ENCODE measurements around the gene SNX18. TPM values are rescaled to one million over a fixed set of nuclear protein-coding genes. Genes with fewer than 3 reads are reported as not detected.
A peak's percentile ranks its signal among the peaks of the same experiment; 100 is the strongest.

Gene SNX18
- total and polyA plus RNA-seq, 2 of the 4 experiments (the other 2 are of a cell fraction): 31.2 to 50.0 TPM

- no peak overlapping the region for H2BK20ac ChIP-seq (ENCODE audit: low read depth, low read length)
- no peak overlapping the region for H4K5ac ChIP-seq (ENCODE audit: low read depth, low read length)
- BruUV-seq (replicated peaks): no TSS peak
- no peak overlapping the region for H3K9ac ChIP-seq (ENCODE audit: low read depth, low read length)
- no peak overlapping the region for H2AK9ac ChIP-seq (replicated peaks; ENCODE audit: low read depth, low read length, poor library complexity)
- intact Hi-C loops (cut with micrococcal nuclease): no loop called here
- H2BK5ac ChIP-seq (ENCODE audit: low read depth, low read length, poor library complexity, severe bottlenecking): no peak overlapping the region
- H3K27ac ChIP-seq (ENCODE audit: insufficient read depth, low read length): no peak overlapping the region
- WGBS, 2 experiments (ENCODE audit: extremely low coverage in 2 of 2, insufficient read length in 1 of 2): no CpG with 5 or more reads among the region's 3 CpGs
- H3K79me1 ChIP-seq (ENCODE audit: low read depth in 1 of 2, low read length in 2 of 2): no peaks in the 10 kb centered on the region
- H3K4me1 ChIP-seq (ENCODE audit: control insufficient read depth, insufficient read depth, low read length): peaks cover under 1% of the 10 kb centered on the region
- no peaks in the 10 kb centered on the region; the same call in 1 of the 2 replicates for H3K9me1 ChIP-seq (ENCODE audit: insufficient read depth, low read length)
- no peak overlapping the region for H2BK120ac ChIP-seq (ENCODE audit: low read depth, low read length)
- no peak for ATAC-seq (ENCODE audit: low read depth)
- no peak overlapping the region for H4K8ac ChIP-seq (ENCODE audit: low read depth in 2 of 2, low read length in 2 of 2)
- no peaks in the 10 kb centered on the region for H3K36me3 ChIP-seq (ENCODE audit: control insufficient read depth, insufficient read depth, low read length)
- H3K9me3 ChIP-seq (ENCODE audit: control insufficient read depth, insufficient read depth, low read length): peaks cover 4% of the 10 kb centered on the region; the same call in 1 of the 2 replicates
- H4K20me1 ChIP-seq (ENCODE audit: insufficient read depth, low read length): no peaks in the 10 kb centered on the region
- dilution Hi-C loops (cut with HindIII; ENCODE audit: low sequenced_read_pairs, unreplicated experiment): no loop called here
- POLR2A ChIA-PET (ENCODE audit: unreplicated experiment): interaction anchor here (0.6 kb wide), 1 partner anchor 149 kb away, joined by 7 read pairs; no protein-coding TSS in a partner anchor
- H3K18ac ChIP-seq (ENCODE audit: low read depth, low read length): no peak overlapping the region
- no peak overlapping the region for H3K4me3 ChIP-seq (ENCODE audit: insufficient read depth, low read depth, low read length)
- H4K91ac ChIP-seq (ENCODE audit: insufficient read depth, low read depth, low read length): no peak overlapping the region
- CTCF ChIA-PET: interaction anchor here (0.7 to 0.9 kb wide), 2 partner anchors 134 to 152 kb away, joined by 3 to 4 read pairs; no protein-coding TSS in a partner anchor
- H2AFZ ChIP-seq (replicated peaks; ENCODE audit: low read length, poor library complexity): peak overlapping the region; percentile 56
- no peak for DNase-seq
- no peaks in the 10 kb centered on the region for H3K27me3 ChIP-seq (ENCODE audit: control insufficient read depth, insufficient read depth, low read length)
- no peak for TF ChIP-seq BHLHE40 (IDR thresholded peaks at IDR 0.05; ENCODE audit: low read depth, low read length)
- TF ChIP-seq RCOR1 (IDR thresholded peaks at IDR 0.05; ENCODE audit: insufficient replicate concordance, low read length): no peak
- no peak for TF ChIP-seq RFX5 (IDR thresholded peaks at IDR 0.05; ENCODE audit: low read depth, low read length)
- TF ChIP-seq RAD21 (IDR thresholded peaks at IDR 0.05; ENCODE audit: low read length): no peak
- no peak for TF ChIP-seq CHD1 (IDR thresholded peaks at IDR 0.05; ENCODE audit: low read depth, low read length)
- TF ChIP-seq MAZ (IDR thresholded peaks at IDR 0.05; ENCODE audit: borderline replicate concordance, low read depth, low read length): no peak
- no peak for TF ChIP-seq FOS (IDR thresholded peaks at IDR 0.05; ENCODE audit: low read depth, low read length)
- no peak for TF ChIP-seq NFE2L2 (IDR thresholded peaks at IDR 0.05; ENCODE audit: low read depth, low read length)
- TF ChIP-seq ELK1 (IDR thresholded peaks at IDR 0.05; ENCODE audit: borderline replicate concordance, low read depth, low read length): no peak
- TF ChIP-seq, protein P1, sequence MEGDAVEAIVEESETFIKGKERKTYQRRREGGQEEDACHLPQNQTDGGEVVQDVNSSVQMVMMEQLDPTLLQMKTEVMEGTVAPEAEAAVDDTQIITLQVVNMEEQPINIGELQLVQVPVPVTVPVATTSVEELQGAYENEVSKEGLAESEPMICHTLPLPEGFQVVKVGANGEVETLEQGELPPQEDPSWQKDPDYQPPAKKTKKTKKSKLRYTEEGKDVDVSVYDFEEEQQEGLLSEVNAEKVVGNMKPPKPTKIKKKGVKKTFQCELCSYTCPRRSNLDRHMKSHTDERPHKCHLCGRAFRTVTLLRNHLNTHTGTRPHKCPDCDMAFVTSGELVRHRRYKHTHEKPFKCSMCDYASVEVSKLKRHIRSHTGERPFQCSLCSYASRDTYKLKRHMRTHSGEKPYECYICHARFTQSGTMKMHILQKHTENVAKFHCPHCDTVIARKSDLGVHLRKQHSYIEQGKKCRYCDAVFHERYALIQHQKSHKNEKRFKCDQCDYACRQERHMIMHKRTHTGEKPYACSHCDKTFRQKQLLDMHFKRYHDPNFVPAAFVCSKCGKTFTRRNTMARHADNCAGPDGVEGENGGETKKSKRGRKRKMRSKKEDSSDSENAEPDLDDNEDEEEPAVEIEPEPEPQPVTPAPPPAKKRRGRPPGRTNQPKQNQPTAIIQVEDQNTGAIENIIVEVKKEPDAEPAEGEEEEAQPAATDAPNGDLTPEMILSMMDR (conservative IDR thresholded peaks at IDR 0.05; ENCODE audit: low read depth, low read length): no peak
- no peak overlapping the region for H3K4ac ChIP-seq (ENCODE audit: low read depth, low read length)
- no peak overlapping the region for H3K4me2 ChIP-seq (ENCODE audit: low read depth, low read length)
- peak overlapping the region; percentile 83; the same call in 1 of the 2 replicates for H2AK5ac ChIP-seq (ENCODE audit: low read depth, low read length)
- no peak overlapping the region for H2BK15ac ChIP-seq (ENCODE audit: low read depth, low read length)
- in situ Hi-C loops (cut with MboI; ENCODE audit: low sequenced_read_pairs): no loop called here
- no peak overlapping the region for H3K56ac ChIP-seq (ENCODE audit: extremely low read depth, insufficient read depth, low read length)
- no peak overlapping the region for H3K23ac ChIP-seq (ENCODE audit: low read depth, low read length)
- no peak overlapping the region; the same call in 1 of the 2 replicates for H3K14ac ChIP-seq (replicated peaks; ENCODE audit: low read depth, low read length)
Observed at GRCh38 chr5:54590824-54591223, 73.3 kb downstream of the SNX18 start.
